Spinal cord (tissue), 10 donors: Measurements from ENCODE around the gene VAV2. TPM values are rescaled to one million over a fixed set of nuclear protein-coding genes. Genes with fewer than 3 reads are reported as not detected.
A peak's percentile ranks its signal among the peaks of the same experiment; 100 is the strongest.

Experiments
- DNase-seq, 6 donors: peaks; one replicate each; pipeline versions ENCODE4 v3.0.0 to v3.0.0-alpha.2; 2013 to 2015; ENCODE audit warnings: low spot score in 6 of 6, low read depth in 4 of 6
- H3K27ac ChIP-seq: one replicate; pipeline ENCODE4 v1.5.1; 2013; ENCODE audit warnings: low read depth, low read length, control low read depth
- H3K27me3 ChIP-seq: one replicate; pipeline ENCODE4 v1.6.1; 2013; ENCODE audit warnings: low read length; ENCODE audit not compliant: control insufficient read depth, insufficient read depth
- H3K36me3 ChIP-seq: one replicate; pipeline ENCODE4 v1.6.1; 2013; ENCODE audit warnings: low read length; ENCODE audit not compliant: control insufficient read depth, insufficient read depth
- H3K4me1 ChIP-seq: one replicate; pipeline ENCODE4 v1.6.1; 2013; ENCODE audit warnings: low read length; ENCODE audit not compliant: control insufficient read depth, insufficient read depth
- H3K4me3 ChIP-seq: one replicate; pipeline ENCODE4 v1.5.1; 2013; ENCODE audit warnings: low read depth, low read length, control low read depth
- H3K9me3 ChIP-seq: one replicate; pipeline ENCODE4 v1.6.1; 2013; ENCODE audit warnings: low read length; ENCODE audit not compliant: control insufficient read depth, insufficient read depth
- WGBS: methylation state at CpG from one replicate; pipeline ENCODE4 v1.1.5; 2013; ENCODE audit warnings: missing lambda C conversion rate; ENCODE audit not compliant: insufficient coverage; 5-methylcytosine and 5-hydroxymethylcytosine counted together
- polyA plus RNA-seq, 2 donors: library from polyadenylated mRNA; unstranded; fragments of 120-200 nt; gene quantifications; one replicate each; pipeline ENCODE4 v1.2.1, GENCODE V29; 2013; ENCODE audit not compliant: insufficient read length in 2 of 2
- total RNA-seq, 2 donors: library from RNA; depleted of rRNA in 1 of 2; stranded (reverse); fragments of 120-200 nt in 1 of 2; fragments of >200 nt in 1 of 2; gene quantifications; one replicate each; pipeline versions ENCODE4 v1.2.3 to v1.2.4, GENCODE V29; 2013 to 2014
- donor health status: healthy.

Gene VAV2
- total and polyA plus RNA-seq, 4 donors, result 18.4 to 48.3 (median 33.1) TPM

DNA sequence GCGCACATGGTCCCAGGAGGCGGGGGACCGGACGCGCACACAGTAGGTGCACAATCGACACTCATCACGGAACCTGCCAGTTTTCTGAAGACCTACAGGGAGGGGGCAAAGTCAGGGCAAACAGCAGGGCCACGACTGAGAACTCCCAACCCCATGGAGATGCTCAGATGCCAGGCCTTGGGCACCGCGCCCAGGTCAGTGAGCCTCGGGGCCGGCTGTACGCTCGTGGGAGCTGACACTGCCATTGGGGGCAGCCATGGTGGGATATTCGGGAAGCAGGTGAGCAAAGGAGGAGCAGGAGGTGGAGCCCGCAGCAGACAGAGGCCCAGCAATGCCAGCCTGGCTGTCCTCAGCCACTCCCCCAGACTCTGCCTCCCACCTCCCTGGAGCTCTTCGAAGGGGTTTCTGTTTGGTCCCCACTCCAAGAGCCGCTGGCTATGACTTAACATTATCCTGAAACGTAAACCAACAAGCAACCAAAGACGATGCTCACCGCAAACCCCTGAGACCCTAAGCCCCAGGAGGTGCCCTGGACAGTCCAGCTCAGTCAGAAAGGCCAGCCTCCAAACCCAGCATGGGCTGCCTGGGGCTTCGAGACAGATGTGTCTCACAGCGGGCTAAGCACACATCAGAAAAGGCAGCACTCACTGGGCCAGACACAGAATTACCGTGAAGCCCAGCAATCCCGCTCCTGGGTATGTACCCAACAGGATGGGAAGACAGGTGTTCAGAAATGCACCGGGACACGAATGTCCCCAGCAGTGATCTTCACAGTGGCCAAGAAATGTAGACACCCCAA, 78.4 kb downstream of the VAV2 start:
- peaks cover 87% of the 10 kb centered on the region for H3K4me1 ChIP-seq
- WGBS, result 55% methylated on average over 26 of the region's 27 CpGs
- no peak for DNase-seq

GRCh38 chr9:133910855-133911514, 81.1 kb downstream of the VAV2 start:
- Histone ChIP-seq H3K4me1 (peaks cover 85% of the 10 kb centered on the region), H3K9me3 (no peaks in the 10 kb centered on the region), H3K36me3 (peaks cover 9% of the 10 kb centered on the region), H3K27me3 (no peaks in the 10 kb centered on the region), H3K27ac (no peak overlapping the region), H3K4me3 (no peak overlapping the region)
- DNase-seq, result no peak
- WGBS, result 71% methylated on average over 19 of the region's 26 CpGs

More for the DNA sequence above, 78.4 kb downstream of the VAV2 start:
- H3K4me3 ChIP-seq, result no peak overlapping the region
- peak overlapping the region; percentile 52 for H3K27ac ChIP-seq
- H3K9me3 ChIP-seq, result no peaks in the 10 kb centered on the region
- H3K36me3 ChIP-seq, result peaks cover 3% of the 10 kb centered on the region
- H3K27me3 ChIP-seq, result no peaks in the 10 kb centered on the region

GRCh38 chr9:133906932-133907910, 84.9 kb downstream of the VAV2 start:
- H3K9me3 ChIP-seq, result no peaks in the 10 kb centered on the region

GRCh38 chr9:133906218-133906617, 85.9 kb downstream of the VAV2 start:
- DNase-seq, result no peak
- H3K27me3 ChIP-seq, result no peaks in the 10 kb centered on the region
- no peak overlapping the region for H3K27ac ChIP-seq
- H3K4me1 ChIP-seq, result peaks cover 66% of the 10 kb centered on the region
- H3K36me3 ChIP-seq, result peaks cover 9% of the 10 kb centered on the region
- 79% methylated on average over 13 of the region's 13 CpGs for WGBS
- no peak overlapping the region for H3K4me3 ChIP-seq
- no peaks in the 10 kb centered on the region for H3K9me3 ChIP-seq

More at GRCh38 chr9:133906932-133907910, 84.9 kb downstream of the VAV2 start:
- DNase-seq, result peak in 3 of 6 donors; percentile 60 to 93 (median 89)
- H3K36me3 ChIP-seq, result peaks cover 9% of the 10 kb centered on the region
- no peaks in the 10 kb centered on the region for H3K27me3 ChIP-seq
- H3K27ac ChIP-seq, result peak overlapping the region; percentile 69
- peaks cover 76% of the 10 kb centered on the region for H3K4me1 ChIP-seq
- WGBS, result 49% methylated on average over 24 of the region's 31 CpGs
- H3K4me3 ChIP-seq, result no peak overlapping the region

DNA sequence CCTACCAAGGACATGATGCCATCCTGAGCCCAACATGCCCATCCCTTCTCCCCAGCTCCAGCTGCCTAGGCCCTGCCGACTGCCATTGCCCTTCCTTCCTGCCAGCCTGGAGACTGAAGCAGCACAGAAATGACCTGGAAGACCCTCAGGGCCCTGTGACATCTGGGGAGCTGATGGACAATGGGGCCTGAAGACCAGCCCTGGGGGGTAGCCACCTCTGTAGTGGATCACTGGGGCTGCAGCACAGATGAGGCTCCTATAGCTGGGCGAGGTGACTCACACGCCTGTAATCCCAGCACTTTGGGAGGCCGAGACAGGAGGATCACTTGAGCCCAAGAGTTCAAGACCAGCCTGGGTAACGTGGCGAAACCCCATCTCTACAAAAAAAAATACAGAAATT, 86.6 kb downstream of the VAV2 start:
- H3K27me3 ChIP-seq, result no peaks in the 10 kb centered on the region
- no peak for DNase-seq
- H3K4me1 ChIP-seq, result peaks cover 60% of the 10 kb centered on the region
- H3K36me3 ChIP-seq, result peaks cover 9% of the 10 kb centered on the region
- no peak overlapping the region for H3K27ac ChIP-seq
- H3K4me3 ChIP-seq, result no peak overlapping the region
- no peaks in the 10 kb centered on the region for H3K9me3 ChIP-seq
- WGBS, result 100% methylated on average over 2 of the region's 6 CpGs

GRCh38 chr9:133904346-133905090, 87.6 kb downstream of the VAV2 start:
- Histone ChIP-seq H3K4me1 (peaks cover 57% of the 10 kb centered on the region), H3K36me3 (peaks cover 9% of the 10 kb centered on the region), H3K27me3 (no peaks in the 10 kb centered on the region), H3K9me3 (no peaks in the 10 kb centered on the region), H3K4me3 (no peak overlapping the region), H3K27ac (no peak overlapping the region)
- WGBS, result 45% methylated on average over 23 of the region's 29 CpGs
- DNase-seq, result peak in 1 of 6 donors; percentile 84

- no peak overlapping the region for H3K27ac ChIP-seq
- no peak for DNase-seq
- peaks cover 10% of the 10 kb centered on the region for H3K36me3 ChIP-seq
- no peaks in the 10 kb centered on the region for H3K27me3 ChIP-seq
- H3K9me3 ChIP-seq, result no peaks in the 10 kb centered on the region
- WGBS, result 79% methylated on average over 17 of the region's 18 CpGs
- peaks cover 41% of the 10 kb centered on the region for H3K4me1 ChIP-seq
- H3K4me3 ChIP-seq, result no peak overlapping the region
Measured at GRCh38 chr9:133901184-133901835, 90.8 kb downstream of the VAV2 start.

- Histone ChIP-seq H3K27ac (no peak overlapping the region), H3K4me3 (no peak overlapping the region), H3K4me1 (peaks cover 31% of the 10 kb centered on the region), H3K36me3 (peaks cover 29% of the 10 kb centered on the region), H3K9me3 (no peaks in the 10 kb centered on the region), H3K27me3 (no peaks in the 10 kb centered on the region)
- DNase-seq, result no peak
- 77% methylated on average over 4 of the region's 7 CpGs for WGBS
Measured at GRCh38 chr9:133897675-133898074, 94.4 kb downstream of the VAV2 start.
